ENCODE results near the gene NFKBIL1.

DNA sequence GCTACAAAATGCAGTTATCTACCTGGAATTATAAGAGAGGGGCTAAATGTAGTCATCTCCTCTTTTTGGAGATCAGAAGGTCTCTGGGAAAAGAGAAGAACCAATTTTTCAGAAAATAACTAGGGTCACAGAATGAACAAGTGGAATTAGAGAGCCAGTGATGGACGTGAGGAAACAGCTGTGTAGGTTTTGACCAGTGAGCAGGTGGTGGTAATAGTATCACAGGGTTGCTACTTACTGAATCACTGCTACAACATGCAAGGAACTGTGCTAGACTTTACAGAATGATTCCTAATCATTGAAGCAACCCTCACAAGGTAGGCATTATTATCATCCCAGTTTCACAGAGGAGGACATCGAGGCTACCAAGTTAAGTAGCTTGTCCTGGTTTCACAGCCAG, 2.7 kb upstream of the NFKBIL1 start:
- TF ChIP-seq EZH2 (IDR thresholded peaks at IDR 0.05; ENCODE audit: borderline replicate concordance): no peak
- TF ChIP-seq, protein P1, sequence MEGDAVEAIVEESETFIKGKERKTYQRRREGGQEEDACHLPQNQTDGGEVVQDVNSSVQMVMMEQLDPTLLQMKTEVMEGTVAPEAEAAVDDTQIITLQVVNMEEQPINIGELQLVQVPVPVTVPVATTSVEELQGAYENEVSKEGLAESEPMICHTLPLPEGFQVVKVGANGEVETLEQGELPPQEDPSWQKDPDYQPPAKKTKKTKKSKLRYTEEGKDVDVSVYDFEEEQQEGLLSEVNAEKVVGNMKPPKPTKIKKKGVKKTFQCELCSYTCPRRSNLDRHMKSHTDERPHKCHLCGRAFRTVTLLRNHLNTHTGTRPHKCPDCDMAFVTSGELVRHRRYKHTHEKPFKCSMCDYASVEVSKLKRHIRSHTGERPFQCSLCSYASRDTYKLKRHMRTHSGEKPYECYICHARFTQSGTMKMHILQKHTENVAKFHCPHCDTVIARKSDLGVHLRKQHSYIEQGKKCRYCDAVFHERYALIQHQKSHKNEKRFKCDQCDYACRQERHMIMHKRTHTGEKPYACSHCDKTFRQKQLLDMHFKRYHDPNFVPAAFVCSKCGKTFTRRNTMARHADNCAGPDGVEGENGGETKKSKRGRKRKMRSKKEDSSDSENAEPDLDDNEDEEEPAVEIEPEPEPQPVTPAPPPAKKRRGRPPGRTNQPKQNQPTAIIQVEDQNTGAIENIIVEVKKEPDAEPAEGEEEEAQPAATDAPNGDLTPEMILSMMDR (IDR thresholded peaks at IDR 0.05; ENCODE audit: poor library complexity): no peak

All from hepatocyte (in vitro differentiated cells).